IPS-11a (cell line): ENCODE measurements around the gene SPDYE1.
A peak's percentile ranks its signal among the peaks of the same experiment; 100 is the strongest.
"Not testable (repeated sequence)": the region's sequence is repeated elsewhere in the genome, so short reads cannot be mapped to it uniquely, and the experiment has no call there.

Source experiments
- H3K4me3 ChIP-seq: one replicate; pipeline ENCODE4 v1.5.1; 2013; ENCODE audit warnings: low read depth, low read length, control low read depth

The SPDYE1 gene, protein sequence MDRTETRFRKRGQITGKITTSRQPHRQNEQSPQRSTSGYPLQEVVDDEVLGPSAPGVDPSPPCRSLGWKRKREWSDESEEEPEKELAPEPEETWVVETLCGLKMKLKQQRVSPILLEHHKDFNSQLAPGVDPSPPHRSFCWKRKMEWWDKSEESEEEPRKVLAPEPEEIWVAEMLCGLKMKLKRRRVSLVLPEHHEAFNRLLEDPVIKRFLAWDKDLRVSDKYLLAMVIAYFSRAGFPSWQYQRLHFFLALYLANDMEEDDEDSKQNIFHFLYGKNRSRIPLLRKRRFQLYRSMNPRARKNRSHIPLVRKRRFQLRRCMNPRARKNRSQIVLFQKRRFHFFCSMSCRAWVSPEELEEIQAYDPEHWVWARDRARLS

DNA sequence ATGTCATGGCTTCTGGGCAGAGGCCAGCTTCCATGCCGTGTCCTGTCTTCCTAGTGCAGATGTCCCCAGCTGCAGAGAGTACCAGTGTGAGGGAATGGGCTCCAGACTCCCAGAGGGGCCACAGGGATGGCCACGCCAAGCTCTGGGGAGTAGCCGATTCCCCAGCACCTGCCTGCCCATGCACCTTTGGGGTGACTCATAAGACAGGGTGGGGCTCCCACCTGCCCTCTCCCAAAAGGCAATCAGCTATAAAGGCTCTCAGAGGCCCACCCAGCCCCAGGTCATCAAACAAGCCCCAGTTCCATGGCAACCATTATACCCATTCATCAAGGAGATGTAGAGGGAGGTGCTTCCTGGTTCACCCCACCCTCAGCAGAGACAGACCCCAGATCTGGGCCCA, at the start of gene SPDYE1:
SPDYE1 (plus strand) TSS at position 366 of the 400 bp plus-strand sequence. CDS start 2,053 bp downstream, outside the sequence.
- H3K4me3 ChIP-seq, result not testable (repeated sequence)

DNA sequence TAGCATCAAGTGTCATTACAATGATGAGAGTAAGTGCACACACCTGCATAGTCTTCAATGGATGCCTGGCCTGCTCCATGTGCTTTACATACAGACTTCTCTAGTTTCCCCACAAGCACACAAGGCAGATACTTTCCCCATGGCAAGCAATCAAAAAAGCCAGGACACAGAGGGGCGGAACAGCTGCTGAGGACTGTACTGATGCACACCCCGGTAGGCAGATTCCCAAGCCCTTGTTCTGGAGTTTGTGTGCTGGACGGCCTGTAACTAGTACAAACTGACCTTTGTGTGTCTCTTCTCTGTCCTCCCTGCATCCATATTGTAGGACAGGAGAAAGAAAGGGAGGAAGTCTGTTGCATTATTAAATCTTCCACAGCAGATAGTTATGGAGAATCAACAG, 45.7 kb upstream of the SPDYE1 start:
- H3K4me3 ChIP-seq, result no peak overlapping the region

DNA sequence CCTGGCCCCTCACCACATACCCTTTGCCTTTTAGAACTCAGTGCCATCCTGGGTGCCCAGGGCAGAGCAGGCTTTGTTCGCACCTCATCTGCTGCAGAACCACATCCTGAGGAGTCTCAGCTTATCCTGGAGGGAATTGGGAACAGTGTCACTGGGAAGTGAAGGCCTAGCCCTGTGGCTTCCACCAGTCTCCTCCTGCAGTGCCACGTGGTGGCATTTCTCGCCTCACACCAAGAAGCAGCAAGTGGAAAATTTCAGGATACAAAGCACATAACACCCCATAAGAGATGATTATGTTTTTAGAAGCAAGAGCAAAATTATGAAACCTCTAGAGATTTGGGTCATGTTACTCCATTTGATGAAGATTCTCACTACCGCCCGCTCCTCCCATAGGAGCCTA, 44.6 kb upstream of the SPDYE1 start:
- H3K4me3 ChIP-seq, result no peak overlapping the region

DNA sequence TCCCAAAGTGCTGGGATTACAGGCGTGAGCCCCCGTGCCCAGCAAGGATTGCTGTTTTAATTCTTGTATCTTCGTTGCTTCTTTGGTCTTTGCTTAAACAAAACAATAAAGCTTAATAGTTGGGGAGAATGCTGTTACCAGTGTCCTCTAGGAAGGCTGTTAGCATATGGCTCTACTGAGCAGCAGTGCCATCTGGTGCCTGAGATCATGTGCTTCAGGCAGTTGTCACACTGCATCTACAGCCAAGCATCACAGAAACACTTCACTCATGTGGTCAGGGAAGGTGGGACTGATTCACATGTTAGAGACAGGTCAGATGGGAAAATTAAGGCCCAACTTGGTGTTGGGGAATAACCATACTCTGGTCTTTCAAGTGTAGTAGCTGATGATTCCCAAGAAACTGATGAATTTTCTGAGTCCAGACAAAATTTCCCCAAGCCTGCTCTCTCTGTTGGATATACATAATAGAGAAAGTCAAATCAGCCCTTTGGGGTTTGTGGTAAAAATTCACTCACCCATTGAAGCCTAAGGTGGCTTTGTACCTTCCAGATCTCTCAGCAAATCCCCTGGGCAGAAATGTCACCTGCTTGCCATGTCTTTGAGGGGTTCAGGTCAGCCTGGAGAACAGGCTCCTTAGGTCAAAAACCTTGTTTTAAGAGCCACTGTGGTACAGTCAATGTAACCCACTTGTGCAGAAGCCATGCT, 43.0 kb upstream of the SPDYE1 start:
- no peak overlapping the region for H3K4me3 ChIP-seq

DNA sequence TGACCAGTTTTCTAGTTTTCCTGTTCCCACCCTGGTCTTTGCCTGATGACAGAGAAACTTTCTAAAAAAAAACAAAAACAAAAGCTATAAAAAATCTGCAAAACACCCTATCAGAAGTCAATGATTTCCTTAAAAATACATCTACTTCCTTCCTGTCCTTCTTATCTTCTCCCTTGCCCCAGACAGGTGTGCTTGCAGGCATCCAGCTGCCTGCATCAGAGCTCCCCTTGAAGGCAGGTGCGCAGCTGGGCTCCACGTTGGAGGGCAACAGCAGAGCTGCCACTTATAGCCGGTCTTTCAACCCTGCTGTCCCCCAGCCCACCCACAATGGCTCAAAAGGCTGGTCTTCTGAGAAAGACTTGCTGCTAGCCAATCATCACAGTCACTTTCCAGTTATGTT, 41.7 kb upstream of the SPDYE1 start:
- H3K4me3 ChIP-seq, result no peak overlapping the region

DNA sequence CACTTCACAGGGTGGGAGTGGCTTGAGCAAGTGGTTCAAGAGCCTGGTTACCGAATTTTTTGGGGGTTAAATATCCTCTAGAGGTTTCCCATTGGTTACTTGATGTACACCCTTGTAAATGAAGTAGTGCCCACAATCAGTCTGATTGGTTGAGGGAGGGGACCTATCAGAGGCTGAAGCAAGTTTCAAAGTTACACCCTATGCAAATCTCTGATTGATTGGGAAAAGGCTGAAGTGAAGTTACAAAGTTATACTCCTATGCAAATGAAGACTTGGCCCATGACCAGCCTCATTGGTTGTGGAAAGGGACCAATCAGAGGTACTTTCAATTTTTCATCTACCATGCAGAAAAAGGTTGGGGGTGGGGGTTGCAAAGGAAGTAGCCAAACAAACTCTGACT, 36.8 kb upstream of the SPDYE1 start:
- no peak overlapping the region for H3K4me3 ChIP-seq

DNA sequence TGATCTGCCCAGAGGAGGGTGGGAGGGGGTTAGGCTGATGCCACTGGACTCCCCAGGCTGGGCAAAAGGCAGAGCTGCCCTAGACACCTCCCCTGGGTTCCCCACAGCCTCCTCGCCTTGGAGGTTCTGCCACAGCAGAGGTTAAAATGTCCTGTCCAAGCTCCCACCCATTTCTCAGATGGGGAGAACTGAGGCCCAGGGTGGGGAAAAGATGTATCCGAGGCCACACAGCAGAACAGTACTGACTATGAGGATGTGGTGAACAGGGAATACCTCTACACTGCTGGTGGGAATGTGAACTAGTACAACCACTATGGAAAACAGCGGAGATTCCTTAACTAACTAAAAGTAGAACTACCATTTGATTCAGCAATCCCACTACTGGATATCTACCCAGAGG, 31.3 kb upstream of the SPDYE1 start:
- not testable (repeated sequence) for H3K4me3 ChIP-seq

DNA sequence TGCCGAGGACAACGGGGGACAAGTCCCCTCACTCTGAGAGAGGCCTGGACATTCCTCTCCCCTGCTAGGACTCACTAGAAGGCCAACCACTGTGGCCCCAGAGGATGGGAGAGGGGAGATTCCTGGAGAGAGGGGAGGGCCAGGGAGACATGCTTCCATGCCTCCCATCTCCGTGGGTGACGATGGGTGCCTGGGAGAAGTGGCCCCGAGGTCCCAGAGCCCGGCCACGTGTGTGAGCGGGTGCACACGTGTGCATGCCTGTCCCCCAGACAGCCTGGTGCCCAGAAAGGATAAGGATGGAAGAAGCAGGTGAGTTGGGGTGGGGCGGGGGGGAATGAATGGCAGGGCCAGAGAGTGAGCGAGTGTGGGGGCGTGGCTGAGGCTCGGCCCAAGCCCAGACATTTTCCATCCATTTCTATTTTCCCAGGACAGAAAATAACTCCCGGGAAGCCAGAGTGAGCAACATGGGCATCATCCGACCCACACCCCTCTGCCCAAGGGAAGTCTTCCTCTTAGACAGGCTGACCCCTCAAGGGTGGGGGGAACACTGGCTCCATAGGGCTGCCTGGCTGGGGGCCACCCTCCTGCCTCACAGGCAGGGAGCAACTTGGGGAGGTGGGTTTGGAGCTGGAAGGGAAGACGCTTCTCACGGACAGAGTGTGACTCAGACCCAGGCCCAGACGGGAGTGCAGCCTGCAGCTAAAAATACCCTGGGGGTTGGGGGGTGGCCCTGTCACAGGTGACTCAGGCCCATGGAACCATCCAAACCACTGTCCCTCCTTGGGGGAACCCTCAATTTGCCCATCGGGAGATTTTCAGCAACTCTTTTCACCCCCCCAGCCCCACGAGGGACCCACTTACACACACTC, 29.3 kb upstream of the SPDYE1 start:
- H3K4me3 ChIP-seq, result not testable (repeated sequence)

DNA sequence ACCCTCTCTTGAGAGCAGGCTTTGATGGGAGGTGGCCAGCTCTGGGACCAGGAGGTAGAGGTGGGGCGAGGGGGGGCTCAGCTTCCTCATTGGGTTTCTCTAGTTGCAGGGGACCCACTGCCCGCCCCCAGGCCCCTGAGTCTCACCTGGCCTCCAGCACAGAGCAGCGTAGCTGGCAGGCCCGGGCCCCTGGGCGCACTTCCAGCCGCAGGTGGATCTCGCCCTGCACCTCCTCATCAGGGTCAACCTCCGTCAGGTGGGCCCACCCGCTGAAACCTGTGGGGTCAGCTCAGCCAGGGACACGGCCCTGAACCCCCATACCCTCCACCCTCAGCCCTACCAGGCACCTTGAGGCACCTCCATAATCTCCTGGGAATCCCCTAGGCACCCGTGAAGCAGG, 28.1 kb upstream of the SPDYE1 start:
- H3K4me3 ChIP-seq, result not testable (repeated sequence)

DNA sequence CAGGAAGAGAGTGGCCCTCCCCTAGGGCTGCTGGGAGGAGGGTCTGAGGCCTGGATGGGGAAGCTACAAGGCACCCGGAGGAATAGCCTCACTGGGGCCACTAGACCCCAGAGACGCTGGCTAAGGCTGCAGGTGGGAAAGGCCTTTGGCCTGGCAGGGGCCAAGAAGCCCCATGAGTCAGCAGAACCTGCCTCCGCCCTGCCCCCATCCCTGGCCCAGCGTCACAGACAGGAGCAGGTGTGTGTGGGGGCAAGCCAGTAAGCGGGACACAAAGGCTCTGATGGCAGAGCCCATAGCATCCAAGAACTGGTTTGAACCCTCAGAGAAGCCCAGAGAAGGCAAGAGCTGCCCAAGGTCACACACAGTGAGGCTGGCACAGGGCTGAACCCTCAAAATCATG, 27.0 kb upstream of the SPDYE1 start:
- not testable (repeated sequence) for H3K4me3 ChIP-seq

DNA sequence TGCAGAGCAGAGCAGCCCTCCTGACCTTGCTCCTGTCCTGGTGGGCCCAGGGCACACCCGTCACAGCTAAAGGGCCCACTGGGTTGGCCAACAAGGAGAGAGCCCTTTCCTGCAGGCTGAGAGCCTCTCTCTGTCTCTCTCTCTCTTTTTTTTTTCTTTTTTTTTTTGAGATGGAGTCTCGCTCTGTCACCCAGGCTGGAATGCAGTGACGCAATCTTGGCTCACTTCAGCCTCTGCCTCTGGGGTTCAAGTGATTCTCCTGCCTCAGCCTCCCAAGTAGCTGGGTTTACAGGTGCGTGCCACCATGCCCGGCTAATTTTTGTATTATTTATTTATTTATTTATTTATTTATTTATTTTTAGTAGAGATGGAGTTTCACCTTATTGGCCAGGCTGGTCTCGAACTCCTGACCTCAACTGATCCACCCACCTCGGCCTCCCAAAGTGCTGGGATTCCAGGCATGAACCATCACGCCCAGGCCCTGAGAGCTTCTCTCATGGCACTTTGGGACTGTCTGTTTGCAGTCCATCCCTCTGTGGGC, 23.6 kb upstream of the SPDYE1 start:
- not testable (repeated sequence) for H3K4me3 ChIP-seq

DNA sequence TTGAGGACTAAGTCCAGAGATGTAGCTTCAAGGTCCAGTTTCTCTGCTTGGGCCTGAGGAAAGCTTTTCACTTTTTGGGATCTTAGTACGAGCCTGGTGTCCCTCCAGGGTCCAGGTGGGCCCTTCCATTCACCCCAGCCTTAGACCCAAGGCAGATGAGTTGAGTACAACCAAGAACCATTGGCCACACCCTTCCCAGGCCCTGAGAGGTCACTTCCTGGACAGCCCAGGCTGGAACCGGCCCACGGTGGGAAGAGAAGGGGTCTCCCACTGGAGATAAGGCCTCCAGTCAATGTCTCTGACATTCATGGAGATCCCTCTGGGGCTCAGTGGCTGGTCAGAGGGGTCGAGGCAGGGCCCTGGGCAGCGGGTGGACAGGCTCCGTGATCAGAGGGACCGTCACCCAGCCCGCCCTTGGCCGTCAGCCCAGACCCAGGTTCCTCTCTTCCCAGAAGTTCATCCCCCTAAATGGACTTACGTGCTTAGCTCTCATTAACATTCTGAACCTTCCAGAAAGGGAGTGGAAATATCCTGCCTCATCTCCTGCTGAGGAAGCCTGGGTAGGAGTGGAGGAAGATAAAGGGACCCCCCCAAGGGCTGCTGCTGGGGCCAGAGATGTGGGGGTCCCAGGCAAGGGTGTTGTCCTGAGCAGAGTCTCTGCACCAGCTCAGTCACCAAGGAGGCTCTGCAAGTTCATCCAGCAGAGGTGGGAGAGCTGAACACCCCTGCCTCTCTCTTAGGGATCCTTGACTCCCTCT, 22.8 kb upstream of the SPDYE1 start:
- not testable (repeated sequence) for H3K4me3 ChIP-seq

DNA sequence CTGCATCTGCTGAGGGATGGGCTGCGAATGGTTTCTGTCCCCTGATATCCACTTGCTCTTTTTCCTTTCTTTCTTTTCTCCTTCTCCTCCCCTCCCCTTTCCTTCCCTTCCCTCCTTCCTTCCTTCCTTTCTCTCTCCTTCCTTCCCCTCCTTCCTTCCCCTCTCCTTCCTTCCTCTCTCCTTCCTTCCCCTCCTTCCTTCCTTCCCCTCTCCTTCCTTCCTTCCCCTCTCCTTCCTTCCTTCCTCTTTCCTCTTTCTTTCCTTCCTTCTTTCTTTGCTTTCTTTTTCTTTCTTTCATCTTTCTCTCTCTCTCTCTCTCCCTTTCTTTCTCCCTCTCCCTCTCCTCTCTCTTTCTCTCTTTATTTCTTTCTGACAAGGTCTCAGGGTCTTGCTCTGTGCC, 20.2 kb upstream of the SPDYE1 start:
- no peak overlapping the region for H3K4me3 ChIP-seq

DNA sequence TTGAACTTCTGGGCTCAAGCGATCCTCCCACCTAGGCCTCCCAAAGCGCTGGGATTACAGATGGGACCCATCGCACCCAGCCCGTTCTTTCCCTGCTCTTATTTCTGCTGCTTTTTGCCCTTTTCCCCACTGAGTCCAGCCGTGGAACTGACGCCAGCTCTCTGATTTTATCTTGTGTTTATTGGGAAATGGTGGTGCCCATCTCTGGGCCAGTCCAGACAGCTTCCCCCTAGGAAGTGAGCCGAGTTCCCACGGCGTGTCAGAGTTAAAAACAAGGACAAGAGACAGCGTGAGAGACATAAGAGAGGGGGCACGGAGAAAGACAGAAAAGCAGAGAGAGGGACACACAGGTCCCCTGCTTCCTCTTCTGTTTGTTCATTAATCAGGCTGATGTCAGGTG, 19.6 kb upstream of the SPDYE1 start:
- not testable (repeated sequence) for H3K4me3 ChIP-seq

DNA sequence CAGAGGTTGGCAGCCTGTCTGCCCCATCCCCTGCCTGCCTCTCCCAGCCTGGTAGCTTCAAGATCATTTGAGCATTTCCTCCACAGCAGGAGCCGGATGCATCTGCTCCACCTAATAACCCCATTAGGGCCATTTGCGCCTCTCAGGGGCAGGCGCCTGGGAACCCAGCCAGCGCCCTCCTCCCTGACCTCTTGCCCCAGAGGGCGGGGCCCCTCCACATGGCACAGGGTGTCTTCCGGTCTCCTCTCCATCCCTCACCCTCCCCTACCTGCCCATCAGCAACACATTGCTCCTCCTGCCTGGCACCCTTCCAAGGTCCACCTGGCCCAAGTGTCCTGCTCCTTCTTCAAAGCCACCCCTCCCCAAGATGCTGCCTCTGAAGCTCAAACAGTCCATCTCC, 14.8 kb upstream of the SPDYE1 start:
- not testable (repeated sequence) for H3K4me3 ChIP-seq

DNA sequence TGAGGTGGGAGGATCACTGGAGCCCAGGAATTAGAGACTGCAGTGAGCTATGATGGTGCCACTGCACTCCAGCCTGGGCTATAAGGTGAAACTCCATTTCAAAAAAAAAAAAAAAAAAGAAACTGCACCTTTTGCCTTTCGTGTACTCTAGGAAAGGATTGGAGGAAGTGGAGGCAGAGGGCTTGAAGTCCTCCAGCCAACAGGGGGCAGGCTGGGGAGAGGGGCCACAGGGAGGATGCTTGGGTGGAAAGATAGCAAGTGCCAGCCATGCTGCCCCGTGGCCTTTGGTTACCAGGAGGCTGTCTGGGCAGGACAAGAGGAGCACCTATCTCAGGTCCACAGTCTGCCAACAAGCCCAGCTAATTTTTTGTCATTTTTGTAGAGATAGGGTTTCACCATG, 14.0 kb upstream of the SPDYE1 start:
- H3K4me3 ChIP-seq, result not testable (repeated sequence)

DNA sequence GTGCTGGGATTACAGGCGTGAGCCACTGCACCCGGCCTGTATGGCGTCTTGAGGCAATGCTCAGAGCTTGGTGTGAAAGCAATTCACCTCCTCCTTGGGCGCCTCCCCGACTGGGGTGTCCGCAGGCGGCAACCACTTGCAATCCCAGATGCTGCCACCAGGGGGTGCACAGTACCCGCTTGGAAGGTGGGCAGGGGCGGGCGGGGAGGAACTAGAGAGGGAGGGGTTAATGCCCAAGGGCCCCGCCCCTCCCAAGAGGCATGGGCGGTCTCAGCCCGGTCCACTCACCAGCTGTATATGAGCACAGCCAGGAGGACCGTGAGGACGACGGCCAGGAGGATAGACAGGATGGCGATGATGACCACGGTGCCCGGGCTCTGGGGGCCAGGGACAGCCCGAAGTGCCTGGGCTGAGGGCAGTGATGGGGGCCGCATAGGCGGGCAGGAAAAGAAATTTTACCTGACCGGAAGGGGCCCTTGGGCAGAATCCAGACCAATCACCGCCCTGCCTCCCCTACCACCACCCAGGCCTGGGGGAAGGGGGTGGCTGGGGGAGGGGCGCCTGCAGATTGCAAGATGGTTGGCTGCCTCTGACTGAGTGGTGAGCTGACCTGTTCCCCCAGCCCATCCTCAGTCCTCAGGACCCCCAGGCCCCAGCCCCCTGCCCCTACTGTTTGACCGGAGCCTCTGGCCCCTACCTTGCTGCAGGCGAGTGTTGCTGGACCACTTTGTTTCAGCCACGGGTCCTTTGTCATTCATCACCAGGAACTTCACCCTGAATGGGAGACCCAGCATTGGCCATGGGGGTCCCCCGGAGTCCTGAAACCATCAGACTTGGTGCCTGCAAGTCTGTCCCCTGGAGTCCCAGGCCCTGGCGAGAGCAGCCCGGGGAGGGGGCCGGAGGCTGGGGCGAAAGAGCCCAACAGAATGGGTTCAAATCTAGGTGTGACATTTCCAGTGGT, 11.5 kb upstream of the SPDYE1 start:
- H3K4me3 ChIP-seq, result peak overlapping the region; percentile 33

DNA sequence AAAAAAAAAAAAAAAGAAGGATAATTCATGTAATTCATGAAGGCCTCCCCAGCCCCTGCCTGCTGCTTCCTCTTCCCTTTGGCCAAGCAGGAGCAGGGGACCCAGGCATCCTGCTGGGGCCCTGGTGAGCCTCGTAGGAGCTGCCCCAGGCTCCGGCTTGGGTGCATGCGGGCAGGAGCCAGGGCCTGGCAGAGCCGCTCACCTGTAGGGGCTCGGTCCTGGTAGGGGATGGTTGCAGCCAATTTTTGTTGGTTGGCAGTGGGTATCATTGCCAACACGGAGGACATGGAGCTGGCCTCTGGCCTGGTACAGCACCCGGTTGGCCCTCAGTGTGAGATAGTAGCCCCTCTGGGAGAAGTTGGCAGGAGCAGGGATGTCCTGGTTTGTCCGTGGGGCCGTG, 10.2 kb upstream of the SPDYE1 start:
- not testable (repeated sequence) for H3K4me3 ChIP-seq

DNA sequence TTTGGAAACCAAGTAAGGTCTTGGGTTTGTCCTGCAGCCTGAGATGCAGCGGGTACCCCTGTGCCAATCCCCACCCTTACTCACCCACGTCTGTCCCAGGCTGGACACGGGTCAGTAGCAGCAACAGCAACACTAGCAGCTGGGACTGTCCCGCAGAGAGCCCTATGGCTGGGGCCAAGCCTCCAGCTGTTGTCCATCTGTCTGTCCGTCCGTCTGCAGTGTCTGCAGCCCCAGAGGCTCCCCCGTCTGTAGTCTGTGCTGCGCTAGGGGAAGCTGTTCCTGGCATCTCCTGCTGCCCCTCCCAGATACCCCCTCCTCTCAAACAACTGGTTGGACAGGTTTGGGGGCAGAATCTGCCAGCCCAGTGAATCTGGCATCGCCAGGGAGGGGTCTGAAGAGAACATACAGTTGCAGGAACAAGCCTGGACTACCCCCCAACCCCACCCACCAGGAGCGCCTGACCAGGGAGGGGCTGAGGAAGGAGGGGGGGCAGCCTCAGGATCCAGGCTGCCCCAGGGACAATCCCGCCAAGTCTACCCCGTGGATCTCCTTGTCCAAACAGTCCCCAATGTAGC, 7.6 kb upstream of the SPDYE1 start:
- H3K4me3 ChIP-seq, result not testable (repeated sequence)
